Tibial artery (tissue), 4 donors: ENCODE results near the gene ALPK3.

Experiments
- DNase-seq, 2 donors: peaks; one replicate each; pipeline ENCODE4 v3.0.0-alpha.2; 2019
- H3K27ac ChIP-seq, 2 donors: fragments of 200-600 bp; sonication (generic) in 1 of 2; 1 replicate in 1 of 2; 2 replicates in 1 of 2; pipeline ENCODE4 v1.5.1; 2018 to 2019; ENCODE audit warnings: mild to moderate bottlenecking in 1 of 2
- H3K27me3 ChIP-seq, 2 donors: fragments of 200-600 bp; sonication (generic) in 1 of 2; one replicate each; pipeline versions ENCODE4 v1.5.1 to v1.6.0; 2016 to 2019
- H3K36me3 ChIP-seq, 3 donors: fragments of 200-600 bp; sonication (generic) in 2 of 3; one replicate each; pipeline ENCODE4 v1.5.1; 2016 to 2019; ENCODE audit warnings: mild to moderate bottlenecking in 2 of 3
- H3K4me1 ChIP-seq, 4 donors: fragments of 200-600 bp; sonication (generic) in 2 of 4; 1 replicate in 3 of 4; 2 replicates in 1 of 4; pipeline ENCODE4 v1.5.1; 2016 to 2019
- H3K4me3 ChIP-seq, 2 donors: fragments of 200-600 bp; sonication (generic) in 1 of 2; 1 replicate in 1 of 2; 2 replicates in 1 of 2; pipeline ENCODE4 v1.5.1; 2018 to 2019; ENCODE audit warnings: mild to moderate bottlenecking in 2 of 2
- H3K9me3 ChIP-seq, 3 donors: fragments of 200-600 bp; sonication (generic) in 1 of 3; one replicate each; pipeline ENCODE4 v1.5.1; 2016 to 2019
- intact Hi-C: fragments of 100-400 bp; cut with DNase I; formaldehyde crosslinking; loops from one replicate; pipeline ENCODE4 v1.15.0; 2023; ENCODE audit warnings: low total_unique reads
- TF ChIP-seq, protein P1 (sequence below), 2 experiments: fragments of 200-600 bp in 1 of 2; fragments of 450-650 bp in 1 of 2; IDR thresholded peaks; one replicate each; pipeline ENCODE4 v1.5.1; 2017 to 2019; ENCODE audit warnings: antibody characterized with exemption in 2 of 2, mild to moderate bottlenecking in 1 of 2, moderate library complexity in 1 of 2

ALPK3 gene

DNA sequence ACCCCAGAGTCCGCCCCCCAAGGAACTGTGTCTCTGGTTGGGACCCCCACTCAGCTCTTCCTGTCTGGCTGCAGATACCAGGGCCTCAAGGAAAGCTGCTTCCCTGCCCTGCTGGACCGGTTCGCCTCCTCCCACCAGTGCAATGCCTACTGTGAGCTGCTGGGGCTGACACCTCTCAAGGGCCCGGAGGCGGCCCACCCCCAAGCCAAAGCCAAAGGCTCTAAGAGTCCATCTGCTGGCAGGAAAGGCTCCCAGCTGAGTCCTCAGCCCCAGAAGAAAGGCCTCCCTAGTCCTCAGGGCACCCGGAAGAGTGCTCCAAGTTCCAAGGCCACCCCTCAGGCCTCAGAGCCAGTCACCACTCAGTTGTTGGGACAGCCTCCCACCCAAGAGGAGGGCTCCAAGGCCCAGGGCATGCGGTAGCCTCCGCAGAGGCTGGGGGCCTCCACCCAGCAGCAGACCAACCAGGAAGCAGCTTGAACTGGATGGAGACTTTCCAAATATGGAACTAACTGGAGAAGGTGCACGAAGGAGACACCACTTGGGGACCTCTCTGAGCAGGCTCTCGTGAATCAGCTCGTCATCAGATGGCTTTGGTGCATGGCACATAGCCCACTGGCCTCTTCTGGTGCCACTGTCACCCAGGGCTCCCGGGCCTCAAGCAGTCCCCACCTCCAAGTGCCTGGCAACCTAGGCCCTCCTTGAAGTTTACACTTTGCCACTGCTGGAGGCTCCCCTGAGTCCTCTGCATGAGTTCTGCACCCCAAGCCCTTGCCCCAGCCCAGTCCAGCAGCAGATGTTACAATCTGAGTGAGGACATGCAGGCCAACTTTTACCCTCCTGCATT is 51.1 kb downstream of the ALPK3 start:
- Histone ChIP-seq H3K27me3 (no peaks in the 10 kb centered on the region), H3K9me3 (no peaks in the 10 kb centered on the region), H3K27ac (no peak overlapping the region), H3K36me3 (peaks cover 8 to 41% (median 30%) of the 10 kb centered on the region in 3 donors), H3K4me1 (peaks cover 0 to 33% (median 25%) of the 10 kb centered on the region in 4 donors), H3K4me3 (no peak overlapping the region)
- intact Hi-C loops, result no loop called here
- no peak for DNase-seq
- TF ChIP-seq, protein P1, sequence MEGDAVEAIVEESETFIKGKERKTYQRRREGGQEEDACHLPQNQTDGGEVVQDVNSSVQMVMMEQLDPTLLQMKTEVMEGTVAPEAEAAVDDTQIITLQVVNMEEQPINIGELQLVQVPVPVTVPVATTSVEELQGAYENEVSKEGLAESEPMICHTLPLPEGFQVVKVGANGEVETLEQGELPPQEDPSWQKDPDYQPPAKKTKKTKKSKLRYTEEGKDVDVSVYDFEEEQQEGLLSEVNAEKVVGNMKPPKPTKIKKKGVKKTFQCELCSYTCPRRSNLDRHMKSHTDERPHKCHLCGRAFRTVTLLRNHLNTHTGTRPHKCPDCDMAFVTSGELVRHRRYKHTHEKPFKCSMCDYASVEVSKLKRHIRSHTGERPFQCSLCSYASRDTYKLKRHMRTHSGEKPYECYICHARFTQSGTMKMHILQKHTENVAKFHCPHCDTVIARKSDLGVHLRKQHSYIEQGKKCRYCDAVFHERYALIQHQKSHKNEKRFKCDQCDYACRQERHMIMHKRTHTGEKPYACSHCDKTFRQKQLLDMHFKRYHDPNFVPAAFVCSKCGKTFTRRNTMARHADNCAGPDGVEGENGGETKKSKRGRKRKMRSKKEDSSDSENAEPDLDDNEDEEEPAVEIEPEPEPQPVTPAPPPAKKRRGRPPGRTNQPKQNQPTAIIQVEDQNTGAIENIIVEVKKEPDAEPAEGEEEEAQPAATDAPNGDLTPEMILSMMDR (IDR thresholded peaks at IDR 0.05), result no peak

DNA sequence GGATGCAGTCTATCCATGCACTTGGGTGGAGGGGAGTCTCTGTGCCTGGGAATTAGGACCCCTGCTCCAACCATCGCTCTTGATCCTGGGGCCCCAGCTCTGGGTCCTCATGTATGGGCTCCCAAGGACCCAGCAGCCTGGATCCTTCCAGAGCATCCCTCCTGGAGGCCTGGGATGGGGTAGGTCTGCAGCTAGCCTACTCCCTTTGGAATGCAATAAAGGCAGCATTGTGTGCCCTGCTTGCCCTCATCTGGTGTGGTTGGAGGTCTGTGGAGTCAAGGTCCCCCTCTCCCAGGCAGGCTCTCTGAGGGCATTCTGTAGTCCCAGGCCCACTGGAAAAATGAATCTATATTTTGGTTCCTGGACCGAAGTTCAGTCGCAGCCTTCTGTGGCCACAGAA is 52.4 kb downstream of the ALPK3 start:
- DNase-seq, result no peak
- intact Hi-C loops, result no loop called here
- Histone ChIP-seq H3K4me3 (no peak overlapping the region), H3K36me3 (peaks cover 8 to 30% (median 30%) of the 10 kb centered on the region in 3 donors), H3K27ac (no peak overlapping the region), H3K4me1 (peaks cover 0 to 33% (median 21%) of the 10 kb centered on the region in 4 donors), H3K27me3 (no peaks in the 10 kb centered on the region), H3K9me3 (no peaks in the 10 kb centered on the region)
- TF ChIP-seq, protein P1 (IDR thresholded peaks at IDR 0.05), result no peak

GRCh38 chr15:84871428-84871985 is 54.4 kb downstream of the ALPK3 start:
- Histone ChIP-seq H3K27ac (no peak overlapping the region), H3K27me3 (no peaks in the 10 kb centered on the region), H3K9me3 (no peaks in the 10 kb centered on the region), H3K4me1 (peaks cover 0 to 31% (median 18%) of the 10 kb centered on the region in 4 donors), H3K4me3 (no peak overlapping the region), H3K36me3 (peaks cover 8 to 30% (median 30%) of the 10 kb centered on the region in 3 donors)
- intact Hi-C loops, result no loop called here
- TF ChIP-seq, protein P1 (IDR thresholded peaks at IDR 0.05), result no peak
- DNase-seq, result no peak

DNA sequence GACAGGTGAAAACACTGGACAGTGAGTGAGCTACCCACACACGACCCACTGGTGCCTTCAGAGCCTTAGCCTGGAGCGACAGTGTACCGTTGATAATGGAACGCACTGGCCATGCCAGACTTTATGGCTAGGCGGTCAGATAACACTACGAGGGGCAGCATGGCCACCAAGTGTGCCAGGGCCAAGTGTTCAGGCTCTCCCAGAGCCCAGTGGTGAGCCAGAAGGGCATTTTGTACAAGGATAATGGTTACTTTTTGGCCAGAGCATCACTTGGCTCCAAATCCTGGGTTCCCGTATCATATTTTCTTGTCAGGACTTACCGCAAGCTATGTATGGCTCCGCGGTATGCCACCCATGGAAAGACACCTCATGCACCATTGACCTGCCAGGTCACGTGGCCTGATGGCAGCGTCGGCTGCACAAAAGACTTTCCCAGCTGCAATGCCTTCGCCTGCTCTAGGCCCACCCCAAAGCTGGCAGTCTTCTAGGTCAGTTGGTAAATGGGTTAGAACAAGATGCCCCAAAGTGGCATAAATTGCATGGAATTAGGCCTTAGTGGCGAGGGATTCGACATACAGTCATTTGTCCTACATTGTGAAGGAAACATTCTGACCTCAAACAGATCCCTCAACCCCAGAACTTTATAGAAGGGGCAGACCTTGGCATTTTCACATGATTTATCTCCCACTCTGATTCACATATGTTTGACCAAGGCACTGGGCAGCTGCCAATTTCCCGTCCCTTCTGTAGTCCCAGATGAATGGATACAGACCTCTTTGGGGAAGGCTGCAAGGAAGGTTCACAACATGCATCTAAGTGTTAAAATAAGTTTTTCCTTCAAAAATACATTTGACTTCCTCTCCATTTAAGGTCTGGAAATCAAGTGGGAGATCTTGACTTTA is 55.1 kb downstream of the ALPK3 start:
- H3K9me3 ChIP-seq, result no peaks in the 10 kb centered on the region
- intact Hi-C loops, result no loop called here
- peaks cover 0 to 31% (median 18%) of the 10 kb centered on the region in 4 donors for H3K4me1 ChIP-seq
- peak overlapping the region; percentile 63 to 65 for H3K27ac ChIP-seq
- peaks cover 8 to 30% (median 28%) of the 10 kb centered on the region in 3 donors for H3K36me3 ChIP-seq
- TF ChIP-seq, protein P1 (IDR thresholded peaks at IDR 0.05), result no peak
- no peaks in the 10 kb centered on the region for H3K27me3 ChIP-seq
- H3K4me3 ChIP-seq, result no peak overlapping the region
- DNase-seq, result no peak

- no peak overlapping the region for H3K4me3 ChIP-seq
- TF ChIP-seq, protein P1 (IDR thresholded peaks at IDR 0.05), result no peak
- peaks cover 0 to 14% (median 10%) of the 10 kb centered on the region in 3 donors for H3K36me3 ChIP-seq
- peak overlapping the region; percentile 63 to 65 for H3K27ac ChIP-seq
- no peaks in the 10 kb centered on the region for H3K9me3 ChIP-seq
- intact Hi-C loops, result no loop called here
- H3K4me1 ChIP-seq, result peaks cover 0 to 31% (median 18%) of the 10 kb centered on the region in 4 donors
- H3K27me3 ChIP-seq, result no peaks in the 10 kb centered on the region
- no peak for DNase-seq
Observed at GRCh38 chr15:84873997-84874396, 56.8 kb downstream of the ALPK3 start.
